ENCODE results near the gene SDK1.

SDK1 gene

DNA sequence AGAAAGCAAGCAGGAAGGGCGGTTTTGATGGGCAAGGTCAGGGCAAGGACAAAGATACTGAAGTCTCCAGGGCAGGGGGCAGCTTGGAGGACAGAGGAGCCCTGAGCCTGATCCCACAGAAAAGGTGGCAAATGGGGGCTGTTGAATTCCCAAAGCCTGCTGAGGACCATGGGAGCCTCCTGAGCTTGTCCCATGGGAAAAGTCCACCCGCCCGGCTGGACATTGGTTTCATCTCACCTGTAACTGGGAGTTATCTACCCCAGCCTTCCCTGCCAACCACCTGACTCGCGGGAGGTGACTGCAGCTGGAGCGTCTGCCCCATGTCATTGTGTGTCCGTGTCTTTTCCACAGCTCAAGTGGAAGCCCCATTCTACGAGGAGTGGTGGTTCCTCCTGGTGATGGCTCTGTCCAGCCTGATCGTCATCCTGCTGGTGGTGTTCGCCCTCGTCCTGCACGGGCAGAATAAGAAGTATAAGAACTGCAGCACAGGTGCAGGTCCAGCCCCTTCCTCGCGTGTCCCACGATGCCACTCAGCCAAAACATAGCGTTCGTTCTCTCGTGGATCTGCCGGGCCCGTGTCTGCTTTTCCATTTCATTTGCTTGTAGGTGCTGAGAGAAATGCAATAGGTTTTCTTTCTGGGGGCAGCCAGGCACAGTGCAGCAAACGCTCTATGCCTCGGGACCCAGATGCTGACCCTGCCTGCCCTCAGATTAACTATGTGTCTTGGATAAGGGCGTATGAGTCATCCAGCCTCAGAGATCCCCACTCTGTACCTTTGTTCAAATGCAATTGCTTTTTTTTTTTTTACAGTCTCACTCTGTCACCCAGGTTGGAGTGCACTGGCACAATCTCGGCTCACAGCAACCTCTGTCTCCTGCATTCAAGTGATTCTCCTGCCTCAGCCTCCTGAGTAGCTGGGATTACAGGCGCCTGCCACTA is 936.5 kb downstream of the SDK1 start:
- H3K4me3 ChIP-seq (ENCODE audit: low read depth, low read length): no peak overlapping the region
- TF ChIP-seq, protein P1, sequence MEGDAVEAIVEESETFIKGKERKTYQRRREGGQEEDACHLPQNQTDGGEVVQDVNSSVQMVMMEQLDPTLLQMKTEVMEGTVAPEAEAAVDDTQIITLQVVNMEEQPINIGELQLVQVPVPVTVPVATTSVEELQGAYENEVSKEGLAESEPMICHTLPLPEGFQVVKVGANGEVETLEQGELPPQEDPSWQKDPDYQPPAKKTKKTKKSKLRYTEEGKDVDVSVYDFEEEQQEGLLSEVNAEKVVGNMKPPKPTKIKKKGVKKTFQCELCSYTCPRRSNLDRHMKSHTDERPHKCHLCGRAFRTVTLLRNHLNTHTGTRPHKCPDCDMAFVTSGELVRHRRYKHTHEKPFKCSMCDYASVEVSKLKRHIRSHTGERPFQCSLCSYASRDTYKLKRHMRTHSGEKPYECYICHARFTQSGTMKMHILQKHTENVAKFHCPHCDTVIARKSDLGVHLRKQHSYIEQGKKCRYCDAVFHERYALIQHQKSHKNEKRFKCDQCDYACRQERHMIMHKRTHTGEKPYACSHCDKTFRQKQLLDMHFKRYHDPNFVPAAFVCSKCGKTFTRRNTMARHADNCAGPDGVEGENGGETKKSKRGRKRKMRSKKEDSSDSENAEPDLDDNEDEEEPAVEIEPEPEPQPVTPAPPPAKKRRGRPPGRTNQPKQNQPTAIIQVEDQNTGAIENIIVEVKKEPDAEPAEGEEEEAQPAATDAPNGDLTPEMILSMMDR (IDR thresholded peaks at IDR 0.05; ENCODE audit: low read depth, low read length): no peak
- in situ Hi-C loops (cut with HindIII; ENCODE audit: low sequenced_read_pairs): no loop called here
- DNase-seq (ENCODE audit: low read depth, low spot score): no peak

- DNase-seq (ENCODE audit: low read depth, low spot score): no peak
- TF ChIP-seq, protein P1 (IDR thresholded peaks at IDR 0.05; ENCODE audit: low read depth, low read length): no peak
- H3K4me3 ChIP-seq (ENCODE audit: low read depth, low read length): no peak overlapping the region
- in situ Hi-C loops (cut with HindIII; ENCODE audit: low sequenced_read_pairs): no loop called here
Measured at GRCh38 chr7:4238861-4239260, 937.8 kb downstream of the SDK1 start.

GRCh38 chr7:4240042-4240441 is 939.0 kb downstream of the SDK1 start:
- TF ChIP-seq, protein P1 (IDR thresholded peaks at IDR 0.05; ENCODE audit: low read depth, low read length): no peak
- no peak for DNase-seq (ENCODE audit: low read depth, low spot score)
- no peak overlapping the region for H3K4me3 ChIP-seq (ENCODE audit: low read depth, low read length)
- in situ Hi-C loops (cut with HindIII; ENCODE audit: low sequenced_read_pairs): no loop called here

GRCh38 chr7:4240520-4241303 is 939.7 kb downstream of the SDK1 start:
- TF ChIP-seq, protein P1 (IDR thresholded peaks at IDR 0.05; ENCODE audit: low read depth, low read length): no peak
- DNase-seq (ENCODE audit: low read depth, low spot score): no peak
- no peak overlapping the region for H3K4me3 ChIP-seq (ENCODE audit: low read depth, low read length)
- in situ Hi-C loops (cut with HindIII; ENCODE audit: low sequenced_read_pairs): no loop called here

DNA sequence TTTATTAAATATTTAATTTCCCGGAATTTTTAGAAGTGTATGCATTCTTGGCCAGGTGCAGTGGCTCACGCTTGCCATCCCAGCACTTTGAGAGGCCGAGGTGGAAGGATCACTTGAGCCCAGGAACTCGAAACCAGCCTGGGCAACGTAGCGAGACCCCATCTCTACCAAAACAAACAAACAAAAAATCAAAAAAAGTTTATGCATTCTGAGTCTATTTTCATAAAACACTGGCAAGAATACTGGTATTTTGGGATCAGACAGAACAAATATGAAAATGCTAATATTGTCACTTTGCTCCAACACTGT is 940.2 kb downstream of the SDK1 start:
- DNase-seq (ENCODE audit: low read depth, low spot score): no peak
- in situ Hi-C loops (cut with HindIII; ENCODE audit: low sequenced_read_pairs): no loop called here
- H3K4me3 ChIP-seq (ENCODE audit: low read depth, low read length): no peak overlapping the region
- TF ChIP-seq, protein P1 (IDR thresholded peaks at IDR 0.05; ENCODE audit: low read depth, low read length): no peak

DNA sequence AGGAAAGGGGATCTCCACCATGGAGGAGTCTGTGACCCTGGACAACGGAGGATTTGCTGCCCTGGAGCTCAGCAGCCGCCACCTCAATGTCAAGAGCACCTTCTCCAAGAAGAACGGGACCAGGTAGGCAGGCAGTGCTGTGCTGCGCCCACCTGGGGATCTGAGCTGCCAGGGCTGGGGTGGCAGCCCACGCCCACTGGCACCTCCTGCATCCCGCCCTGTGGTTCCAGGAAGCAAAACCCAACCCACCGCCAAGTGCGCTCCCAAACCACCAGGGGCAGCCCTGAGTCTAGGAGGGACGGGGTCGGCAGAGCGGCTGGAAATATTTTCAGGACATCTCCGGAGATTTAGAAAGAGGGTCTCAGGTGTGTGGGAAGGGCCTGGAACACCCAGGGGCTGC is 940.7 kb downstream of the SDK1 start:
- H3K4me3 ChIP-seq (ENCODE audit: low read depth, low read length): no peak overlapping the region
- TF ChIP-seq, protein P1 (IDR thresholded peaks at IDR 0.05; ENCODE audit: low read depth, low read length): no peak
- in situ Hi-C loops (cut with HindIII; ENCODE audit: low sequenced_read_pairs): no loop called here
- no peak for DNase-seq (ENCODE audit: low read depth, low spot score)

Measured in astrocyte of the spinal cord (primary cell).